Measurements from ENCODE around the gene ARPC1A.

DNA sequence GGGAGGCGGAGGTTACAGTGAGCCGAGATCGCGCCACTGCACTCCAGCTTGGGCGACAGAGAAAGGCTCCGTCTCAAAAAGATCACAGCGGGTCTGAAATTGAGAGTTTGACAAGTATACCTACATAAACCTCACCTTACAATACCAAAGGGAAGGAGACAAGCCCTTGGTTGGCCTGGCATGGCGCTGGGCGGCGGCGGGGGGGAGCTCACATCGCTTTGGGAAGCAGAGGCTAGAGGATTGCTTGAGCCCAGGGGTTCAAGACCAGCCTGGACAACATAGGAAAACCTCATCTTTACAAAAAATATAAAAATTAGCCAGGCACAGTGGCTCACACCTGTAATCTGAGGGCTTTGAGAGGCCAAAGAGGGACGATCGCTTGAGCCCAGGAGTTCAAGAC lies 1.1 kb upstream of the ARPC1A start:
- TF ChIP-seq, protein P1, sequence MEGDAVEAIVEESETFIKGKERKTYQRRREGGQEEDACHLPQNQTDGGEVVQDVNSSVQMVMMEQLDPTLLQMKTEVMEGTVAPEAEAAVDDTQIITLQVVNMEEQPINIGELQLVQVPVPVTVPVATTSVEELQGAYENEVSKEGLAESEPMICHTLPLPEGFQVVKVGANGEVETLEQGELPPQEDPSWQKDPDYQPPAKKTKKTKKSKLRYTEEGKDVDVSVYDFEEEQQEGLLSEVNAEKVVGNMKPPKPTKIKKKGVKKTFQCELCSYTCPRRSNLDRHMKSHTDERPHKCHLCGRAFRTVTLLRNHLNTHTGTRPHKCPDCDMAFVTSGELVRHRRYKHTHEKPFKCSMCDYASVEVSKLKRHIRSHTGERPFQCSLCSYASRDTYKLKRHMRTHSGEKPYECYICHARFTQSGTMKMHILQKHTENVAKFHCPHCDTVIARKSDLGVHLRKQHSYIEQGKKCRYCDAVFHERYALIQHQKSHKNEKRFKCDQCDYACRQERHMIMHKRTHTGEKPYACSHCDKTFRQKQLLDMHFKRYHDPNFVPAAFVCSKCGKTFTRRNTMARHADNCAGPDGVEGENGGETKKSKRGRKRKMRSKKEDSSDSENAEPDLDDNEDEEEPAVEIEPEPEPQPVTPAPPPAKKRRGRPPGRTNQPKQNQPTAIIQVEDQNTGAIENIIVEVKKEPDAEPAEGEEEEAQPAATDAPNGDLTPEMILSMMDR (IDR thresholded peaks at IDR 0.05), result no peak
- TF ChIP-seq POLR2A (IDR thresholded peaks at IDR 0.05), result no peak
- TF ChIP-seq POLR2AphosphoS5 (IDR thresholded peaks at IDR 0.05), result no peak
